Upper lobe of right lung (tissue), 1 donor: ENCODE data around the gene TTYH3. TPM values are rescaled to one million over a fixed set of nuclear protein-coding genes. Genes with fewer than 3 reads are reported as not detected.

Experiments
- ATAC-seq: fragments of 200-7000 bp; cut with Tn5 transposase; one replicate; pipeline ENCODE4 v1.9.1; 2020; ENCODE audit warnings: mild to moderate bottlenecking, moderate library complexity
- DNase-seq: peaks from one replicate; pipeline ENCODE4 v3.0.0-alpha.2; 2020
- H3K27ac ChIP-seq: fragments of 200-600 bp; one replicate; pipeline ENCODE4 v1.8.0; 2022
- H3K27me3 ChIP-seq: fragments of 200-600 bp; one replicate; pipeline ENCODE4 v1.8.0; 2022; ENCODE audit warnings: mild to moderate bottlenecking
- H3K36me3 ChIP-seq: fragments of 200-600 bp; one replicate; pipeline ENCODE4 v1.8.0; 2022
- H3K4me1 ChIP-seq: fragments of 200-600 bp; one replicate; pipeline ENCODE4 v1.8.0; 2022
- H3K4me3 ChIP-seq: fragments of 200-600 bp; one replicate; pipeline ENCODE4 v1.8.0; 2022; ENCODE audit warnings: mild to moderate bottlenecking
- H3K9me3 ChIP-seq: fragments of 200-600 bp; one replicate; pipeline ENCODE4 v1.8.0; 2022
- intact Hi-C: fragments of 100-400 bp; cut with DNase I; formaldehyde crosslinking; loops from one replicate; pipeline ENCODE4 v1.11.0; 2022
- total RNA-seq: library from RNA; stranded (reverse); fragmentation: NEBNext Ultra II Directional; extraction: Animal tissue kit (Norgen Biotek cat#: 25700); gene quantifications from one replicate; pipeline ENCODE4 v1.2.1, GENCODE V29; 2021
- TF ChIP-seq, protein P1 (sequence below): fragments of 200-600 bp; IDR thresholded peaks from one replicate; pipeline ENCODE4 v1.8.0; 2022; ENCODE audit warnings: antibody characterized with exemption
- donor health status: DM: no; HTN: yes; CAD: no; lungs with severe emphysema.

Gene TTYH3
- total RNA-seq, 1 donor from 2014 or later: 48.8 TPM

DNA sequence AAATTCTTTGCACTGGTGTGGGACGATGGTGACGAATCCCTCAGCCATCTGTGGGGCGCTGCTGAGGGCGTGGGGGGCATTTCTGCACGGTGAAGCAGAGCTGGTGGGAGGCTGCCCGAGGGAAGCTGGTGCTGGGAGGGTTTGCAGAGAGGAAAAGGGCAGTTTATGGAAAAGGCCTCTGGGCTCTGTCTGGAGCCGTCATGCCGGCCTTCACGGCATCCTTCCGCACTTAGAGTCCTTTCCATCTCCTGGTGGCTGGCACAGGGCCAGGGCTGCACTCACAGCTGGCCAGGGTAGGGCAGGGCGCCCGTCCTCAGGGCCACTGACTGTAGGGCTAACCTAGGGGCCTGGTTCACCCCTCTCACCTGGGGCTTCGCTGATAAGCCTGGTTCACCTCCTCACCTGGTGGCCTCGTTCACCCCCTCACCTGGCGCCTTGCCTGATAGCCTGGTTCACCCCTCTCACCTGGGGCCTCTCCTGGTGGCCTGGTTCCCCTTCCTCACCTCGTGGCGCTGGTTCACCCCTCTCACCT is 55.6 kb downstream of the TTYH3 start:
- H3K27me3 ChIP-seq: peaks cover 44% of the 10 kb centered on the region
- ATAC-seq: peak; percentile 25
- TF ChIP-seq, protein P1, sequence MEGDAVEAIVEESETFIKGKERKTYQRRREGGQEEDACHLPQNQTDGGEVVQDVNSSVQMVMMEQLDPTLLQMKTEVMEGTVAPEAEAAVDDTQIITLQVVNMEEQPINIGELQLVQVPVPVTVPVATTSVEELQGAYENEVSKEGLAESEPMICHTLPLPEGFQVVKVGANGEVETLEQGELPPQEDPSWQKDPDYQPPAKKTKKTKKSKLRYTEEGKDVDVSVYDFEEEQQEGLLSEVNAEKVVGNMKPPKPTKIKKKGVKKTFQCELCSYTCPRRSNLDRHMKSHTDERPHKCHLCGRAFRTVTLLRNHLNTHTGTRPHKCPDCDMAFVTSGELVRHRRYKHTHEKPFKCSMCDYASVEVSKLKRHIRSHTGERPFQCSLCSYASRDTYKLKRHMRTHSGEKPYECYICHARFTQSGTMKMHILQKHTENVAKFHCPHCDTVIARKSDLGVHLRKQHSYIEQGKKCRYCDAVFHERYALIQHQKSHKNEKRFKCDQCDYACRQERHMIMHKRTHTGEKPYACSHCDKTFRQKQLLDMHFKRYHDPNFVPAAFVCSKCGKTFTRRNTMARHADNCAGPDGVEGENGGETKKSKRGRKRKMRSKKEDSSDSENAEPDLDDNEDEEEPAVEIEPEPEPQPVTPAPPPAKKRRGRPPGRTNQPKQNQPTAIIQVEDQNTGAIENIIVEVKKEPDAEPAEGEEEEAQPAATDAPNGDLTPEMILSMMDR: no peak
- intact Hi-C loops: no loop called here
- no peaks in the 10 kb centered on the region for H3K36me3 ChIP-seq
- H3K27ac ChIP-seq: no peak overlapping the region
- H3K9me3 ChIP-seq: no peaks in the 10 kb centered on the region
- no peak for DNase-seq
- H3K4me3 ChIP-seq: no peak overlapping the region
- peaks cover 13% of the 10 kb centered on the region for H3K4me1 ChIP-seq

DNA sequence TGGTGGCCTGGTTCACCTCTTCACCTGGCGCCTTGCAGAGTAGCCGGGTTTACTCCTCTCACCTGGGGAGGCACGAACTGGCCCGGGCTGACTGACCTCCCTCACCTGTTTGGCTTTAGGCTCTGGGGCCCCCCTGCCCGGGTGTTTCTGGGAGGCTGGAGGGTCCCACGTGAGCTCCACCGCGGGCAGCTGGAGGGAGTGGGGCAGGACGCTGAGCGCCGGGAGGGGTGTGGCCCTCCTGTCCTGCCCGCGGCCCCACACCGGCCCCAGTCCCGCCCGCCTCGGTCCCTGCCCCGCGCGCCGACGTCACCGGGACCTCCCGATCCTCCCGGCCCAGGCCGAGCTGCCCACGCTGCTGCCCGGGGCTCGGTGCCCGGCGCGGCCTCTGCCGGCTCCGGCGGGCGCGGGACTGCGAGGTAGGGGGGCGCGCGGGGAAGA is 56.1 kb downstream of the TTYH3 start, which contains the start of gene AMZ1:
TSS of gene AMZ1 (plus strand) at position 322 of the 438 bp plus-strand sequence. CDS start 12,250 bp downstream, outside the sequence.
- peaks cover 44% of the 10 kb centered on the region for H3K27me3 ChIP-seq
- TF ChIP-seq, protein P1: no peak
- intact Hi-C loops: no loop called here
- H3K4me3 ChIP-seq: peak within 1 kb of the TSS; percentile 5
- H3K36me3 ChIP-seq: no peaks in the 10 kb centered on the region
- peaks cover 13% of the 10 kb centered on the region for H3K4me1 ChIP-seq
- ATAC-seq: peak; percentile 45
- DNase-seq: no peak
- no peak within 1 kb of the TSS for H3K27ac ChIP-seq
- no peaks in the 10 kb centered on the region for H3K9me3 ChIP-seq

DNA sequence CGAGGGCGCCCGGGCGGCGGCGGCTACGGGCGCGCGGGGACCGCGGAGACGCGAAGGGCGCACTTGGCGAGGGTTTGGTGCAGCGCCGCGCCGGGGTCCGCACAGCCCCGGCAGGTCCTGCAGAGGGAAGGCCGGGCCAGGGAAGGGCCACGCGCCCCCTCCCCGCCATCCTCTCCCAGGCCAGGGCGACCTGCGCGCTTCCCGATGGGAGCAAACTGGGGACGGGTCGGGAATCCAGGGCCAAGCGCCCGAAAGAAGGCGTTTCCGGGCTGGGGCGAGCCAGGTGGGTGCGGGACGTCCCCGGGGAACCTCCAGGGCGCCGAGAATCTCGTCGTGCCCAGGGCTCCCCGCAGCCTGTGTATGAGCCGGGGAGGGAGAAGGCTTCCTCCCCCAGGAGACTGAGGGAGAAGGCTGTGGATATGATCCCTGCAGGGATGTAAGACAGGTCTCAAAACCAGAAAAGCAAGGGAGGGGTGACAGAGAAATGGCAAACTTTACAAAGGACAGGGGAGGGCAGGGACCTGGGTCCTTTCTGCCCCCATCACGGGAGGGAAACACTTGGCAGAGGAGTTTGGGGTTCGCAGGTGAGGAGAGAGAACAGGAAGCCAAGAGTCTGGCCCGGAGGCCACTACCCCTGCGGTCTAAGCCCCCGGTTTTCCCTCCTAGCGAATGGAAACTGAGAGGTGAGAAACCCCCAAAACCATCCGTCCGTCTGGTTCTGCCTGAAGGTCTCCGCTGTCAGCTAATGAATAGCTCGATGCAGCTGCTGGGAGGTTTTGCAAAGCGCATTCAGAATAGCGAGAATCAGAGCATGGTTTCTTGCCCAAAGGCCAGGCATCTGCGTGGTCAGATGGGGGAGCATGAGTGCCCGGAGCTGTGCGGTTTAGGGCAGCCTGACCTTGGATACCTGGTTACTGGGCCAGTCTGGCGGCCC is 56.9 kb downstream of the TTYH3 start:
- intact Hi-C loops: no loop called here
- Histone ChIP-seq H3K27me3 (peaks cover 44% of the 10 kb centered on the region), H3K36me3 (no peaks in the 10 kb centered on the region), H3K4me3 (peak overlapping the region; percentile 5), H3K27ac (no peak overlapping the region), H3K4me1 (peaks cover 13% of the 10 kb centered on the region), H3K9me3 (no peaks in the 10 kb centered on the region)
- no peak for ATAC-seq
- no peak for DNase-seq
- TF ChIP-seq, protein P1: no peak

DNA sequence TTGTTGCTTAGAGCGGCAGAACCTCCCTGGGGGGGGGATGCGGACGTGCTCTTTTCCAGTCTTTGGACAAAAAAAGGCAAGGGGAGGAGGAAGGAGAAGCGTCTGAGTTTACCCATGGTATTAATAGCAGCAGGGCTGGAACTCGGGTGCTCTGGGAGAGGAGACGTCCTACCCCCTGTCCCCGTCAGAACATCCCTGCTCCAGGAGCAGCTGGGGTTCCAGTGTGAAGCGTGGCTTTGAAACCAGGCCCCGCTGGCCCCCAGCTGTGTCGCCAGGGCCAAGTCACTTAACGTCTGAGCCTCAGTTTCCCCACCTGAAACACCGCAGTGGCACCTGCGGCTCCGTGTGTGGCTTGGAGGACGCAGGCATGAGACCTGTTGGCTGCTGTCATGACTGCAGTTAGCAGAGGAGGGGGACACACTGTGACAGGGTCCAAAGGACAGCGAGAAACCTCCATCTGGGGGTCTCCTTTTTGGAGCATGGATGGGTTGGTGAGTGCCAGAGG is 57.6 kb downstream of the TTYH3 start:
- TF ChIP-seq, protein P1: no peak
- Histone ChIP-seq H3K9me3 (no peaks in the 10 kb centered on the region), H3K4me3 (no peak overlapping the region), H3K27me3 (peaks cover 44% of the 10 kb centered on the region), H3K27ac (no peak overlapping the region), H3K36me3 (no peaks in the 10 kb centered on the region), H3K4me1 (peaks cover 13% of the 10 kb centered on the region)
- intact Hi-C loops: no loop called here
- no peak for DNase-seq
- ATAC-seq: no peak

DNA sequence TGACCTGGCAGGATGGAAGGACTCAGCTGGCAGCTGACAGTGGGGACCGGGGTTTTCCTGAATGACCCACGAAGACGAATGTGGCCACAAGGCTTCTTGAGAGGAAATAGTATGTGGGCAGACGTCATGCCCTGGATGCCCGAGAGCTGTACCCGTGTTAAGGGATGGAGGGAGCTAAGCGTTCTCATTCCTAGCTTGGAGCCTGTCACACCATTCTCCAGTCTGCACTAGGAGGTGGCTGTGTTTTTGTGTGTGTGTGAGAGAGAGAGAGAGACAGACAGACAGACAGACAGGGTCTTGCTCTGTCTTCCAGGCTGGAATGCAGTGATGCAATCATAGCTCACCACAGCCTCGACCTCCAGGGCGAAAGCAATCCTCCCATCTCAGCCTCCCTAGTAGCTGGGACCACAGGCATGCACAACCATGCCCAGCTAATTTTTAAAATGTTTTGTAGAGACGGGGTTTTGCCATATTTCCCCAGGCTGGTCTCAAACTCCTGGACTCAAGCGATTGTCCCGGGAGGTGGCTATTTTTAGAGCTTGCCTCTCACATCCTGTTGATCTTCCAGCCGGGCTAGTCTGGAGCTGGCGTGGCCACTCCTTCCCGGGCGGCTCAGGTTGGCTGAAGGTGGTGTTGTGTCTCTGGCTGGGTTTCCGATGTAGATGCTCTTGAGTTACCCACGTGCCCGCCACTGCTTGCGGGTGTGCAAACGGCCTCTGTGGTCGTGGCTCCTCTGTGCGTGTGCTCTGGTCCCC is 58.3 kb downstream of the TTYH3 start:
- H3K27ac ChIP-seq: no peak overlapping the region
- DNase-seq: no peak
- H3K4me3 ChIP-seq: no peak overlapping the region
- intact Hi-C loops: no loop called here
- no peaks in the 10 kb centered on the region for H3K36me3 ChIP-seq
- H3K9me3 ChIP-seq: no peaks in the 10 kb centered on the region
- TF ChIP-seq, protein P1: no peak
- no peak for ATAC-seq
- peaks cover 44% of the 10 kb centered on the region for H3K27me3 ChIP-seq
- H3K4me1 ChIP-seq: peaks cover 13% of the 10 kb centered on the region
